ENCODE measurements around the gene MORC2.
A peak's percentile ranks its signal among the peaks of the same experiment; 100 is the strongest.

MORC2 gene

DNA sequence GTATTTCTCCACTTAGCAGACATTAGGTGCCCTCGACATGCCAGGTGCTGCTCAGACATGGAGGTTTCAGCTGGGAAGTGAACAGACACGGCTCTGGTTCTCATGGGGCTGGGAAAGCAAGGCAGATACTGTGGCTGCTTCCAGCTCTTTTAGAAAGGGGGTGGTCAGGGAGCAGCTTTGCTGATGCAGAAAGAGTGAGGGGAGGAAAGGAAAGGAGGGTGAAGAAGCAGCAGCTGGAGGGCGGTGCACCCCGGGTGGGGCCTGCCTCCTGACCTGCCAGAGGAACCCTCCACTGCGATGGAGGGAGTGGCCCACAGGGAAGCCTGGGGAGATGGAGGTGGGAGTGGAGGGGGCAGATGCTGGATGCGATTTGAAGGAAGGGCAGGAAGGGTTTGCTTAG is 76.8 kb downstream of the MORC2 start:
- POLR2A ChIA-PET: no interaction called here
- Histone ChIP-seq H3K36me3 (ENCODE audit: control insufficient read depth in 2 of 2, insufficient read depth in 1 of 2, low read length in 2 of 2) (peaks cover 0 to 59% of the 10 kb centered on the region in 2 experiments; a peak in 2 of 3 replicates), H3K27ac (ENCODE audit: extremely low read depth, low read depth, low read length) (no peak overlapping the region), H3K4me1 (ENCODE audit: control insufficient read depth, insufficient read depth, low read length) (no peaks in the 10 kb centered on the region), H3K9me3 (ENCODE audit: control insufficient read depth, insufficient read depth, low read depth, low read length) (no peaks in the 10 kb centered on the region), H3K4me3 (ENCODE audit: low read depth, low read length) (no peak overlapping the region)
- TF ChIP-seq ZNF211 (tag by site-specific recombination; IDR thresholded peaks at IDR 0.05; ENCODE audit: low read depth) (no peak), SALL2 (tag by site-specific recombination; IDR thresholded peaks at IDR 0.05; ENCODE audit: borderline replicate concordance) (no peak), SCRT1 (tag by site-specific recombination; IDR thresholded peaks at IDR 0.05; ENCODE audit: borderline replicate concordance) (no peak), ZNF335 (tag by site-specific recombination; conservative IDR thresholded peaks at IDR 0.05) (no peak), ZBTB8A (tag by site-specific recombination; IDR thresholded peaks at IDR 0.05) (no peak), KLF1 (tag by site-specific recombination; IDR thresholded peaks at IDR 0.05) (peak; percentile 93)
- TF ChIP-seq, protein P1, sequence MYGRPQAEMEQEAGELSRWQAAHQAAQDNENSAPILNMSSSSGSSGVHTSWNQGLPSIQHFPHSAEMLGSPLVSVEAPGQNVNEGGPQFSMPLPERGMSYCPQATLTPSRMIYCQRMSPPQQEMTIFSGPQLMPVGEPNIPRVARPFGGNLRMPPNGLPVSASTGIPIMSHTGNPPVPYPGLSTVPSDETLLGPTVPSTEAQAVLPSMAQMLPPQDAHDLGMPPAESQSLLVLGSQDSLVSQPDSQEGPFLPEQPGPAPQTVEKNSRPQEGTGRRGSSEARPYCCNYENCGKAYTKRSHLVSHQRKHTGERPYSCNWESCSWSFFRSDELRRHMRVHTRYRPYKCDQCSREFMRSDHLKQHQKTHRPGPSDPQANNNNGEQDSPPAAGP (tag by site-specific recombination; IDR thresholded peaks at IDR 0.05): peak; percentile 47; the same call in 1 of the 2 replicates
- TF ChIP-seq, protein P2, sequence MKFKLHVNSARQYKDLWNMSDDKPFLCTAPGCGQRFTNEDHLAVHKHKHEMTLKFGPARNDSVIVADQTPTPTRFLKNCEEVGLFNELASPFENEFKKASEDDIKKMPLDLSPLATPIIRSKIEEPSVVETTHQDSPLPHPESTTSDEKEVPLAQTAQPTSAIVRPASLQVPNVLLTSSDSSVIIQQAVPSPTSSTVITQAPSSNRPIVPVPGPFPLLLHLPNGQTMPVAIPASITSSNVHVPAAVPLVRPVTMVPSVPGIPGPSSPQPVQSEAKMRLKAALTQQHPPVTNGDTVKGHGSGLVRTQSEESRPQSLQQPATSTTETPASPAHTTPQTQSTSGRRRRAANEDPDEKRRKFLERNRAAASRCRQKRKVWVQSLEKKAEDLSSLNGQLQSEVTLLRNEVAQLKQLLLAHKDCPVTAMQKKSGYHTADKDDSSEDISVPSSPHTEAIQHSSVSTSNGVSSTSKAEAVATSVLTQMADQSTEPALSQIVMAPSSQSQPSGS (tag by site-specific recombination; IDR thresholded peaks at IDR 0.05; ENCODE audit: low read depth): no peak
- TF ChIP-seq, protein P3, sequence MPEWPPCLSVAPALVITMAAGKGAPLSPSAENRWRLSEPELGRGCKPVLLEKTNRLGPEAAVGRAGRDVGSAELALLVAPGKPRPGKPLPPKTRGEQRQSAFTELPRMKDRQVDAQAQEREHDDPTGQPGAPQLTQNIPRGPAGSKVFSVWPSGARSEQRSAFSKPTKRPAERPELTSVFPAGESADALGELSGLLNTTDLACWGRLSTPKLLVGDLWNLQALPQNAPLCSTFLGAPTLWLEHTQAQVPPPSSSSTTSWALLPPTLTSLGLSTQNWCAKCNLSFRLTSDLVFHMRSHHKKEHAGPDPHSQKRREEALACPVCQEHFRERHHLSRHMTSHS (tag by site-specific recombination; IDR thresholded peaks at IDR 0.05): no peak
- CTCF ChIA-PET: interaction anchor here (0.6 to 3.3 kb wide), 3 partner anchors 16 to 129 kb away, joined by 3 to 48 read pairs (median 5); no protein-coding TSS in a partner anchor

DNA sequence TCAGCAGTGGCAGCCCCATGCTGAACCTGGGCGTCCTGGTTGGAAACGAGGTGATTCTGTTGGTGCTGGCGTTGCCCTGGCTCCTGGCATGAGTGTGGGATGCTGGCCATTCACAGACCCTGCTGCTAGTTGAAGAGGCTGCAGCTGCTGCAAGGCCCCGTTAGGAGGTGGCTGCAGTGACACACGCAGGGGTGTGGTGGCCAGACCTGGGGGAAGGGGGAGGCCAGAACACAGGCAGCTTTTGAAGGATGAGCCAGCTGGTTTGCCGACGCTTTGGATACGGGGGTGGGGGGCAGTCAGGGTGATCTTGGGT is 77.2 kb downstream of the MORC2 start:
- ChIA-PET POLR2A (no interaction called here), CTCF (interaction anchor here (0.5 to 3.3 kb wide), 10 partner anchors 10 to 261 kb away, joined by 3 to 48 read pairs (median 5); no protein-coding TSS in a partner anchor)
- no peak for TF ChIP-seq ZNF433 (tag by site-specific recombination; IDR thresholded peaks at IDR 0.05; ENCODE audit: low read depth)
- TF ChIP-seq ZNF555 (tag by site-specific recombination; conservative IDR thresholded peaks at IDR 0.05): no peak
- no peak for TF ChIP-seq SCRT2 (tag by site-specific recombination; IDR thresholded peaks at IDR 0.05)
- TF ChIP-seq ZBTB48 (tag by site-specific recombination; IDR thresholded peaks at IDR 0.05): no peak
- no peak for TF ChIP-seq ZNF549 (tag by site-specific recombination; IDR thresholded peaks at IDR 0.05)
- TF ChIP-seq, protein P4, sequence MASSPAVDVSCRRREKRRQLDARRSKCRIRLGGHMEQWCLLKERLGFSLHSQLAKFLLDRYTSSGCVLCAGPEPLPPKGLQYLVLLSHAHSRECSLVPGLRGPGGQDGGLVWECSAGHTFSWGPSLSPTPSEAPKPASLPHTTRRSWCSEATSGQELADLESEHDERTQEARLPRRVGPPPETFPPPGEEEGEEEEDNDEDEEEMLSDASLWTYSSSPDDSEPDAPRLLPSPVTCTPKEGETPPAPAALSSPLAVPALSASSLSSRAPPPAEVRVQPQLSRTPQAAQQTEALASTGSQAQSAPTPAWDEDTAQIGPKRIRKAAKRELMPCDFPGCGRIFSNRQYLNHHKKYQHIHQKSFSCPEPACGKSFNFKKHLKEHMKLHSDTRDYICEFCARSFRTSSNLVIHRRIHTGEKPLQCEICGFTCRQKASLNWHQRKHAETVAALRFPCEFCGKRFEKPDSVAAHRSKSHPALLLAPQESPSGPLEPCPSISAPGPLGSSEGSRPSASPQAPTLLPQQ (tag by site-specific recombination; IDR thresholded peaks at IDR 0.05): no peak
- no peak for TF ChIP-seq ZNF529 (tag by site-specific recombination; IDR thresholded peaks at IDR 0.05; ENCODE audit: insufficient replicate concordance)
- no peak for TF ChIP-seq ZNF791 (tag by site-specific recombination; IDR thresholded peaks at IDR 0.05)
- TF ChIP-seq ZSCAN30 (tag by site-specific recombination; IDR thresholded peaks at IDR 0.05): no peak
- TF ChIP-seq KLF7 (tag by site-specific recombination; IDR thresholded peaks at IDR 0.05; ENCODE audit: borderline replicate concordance): no peak
- Histone ChIP-seq H3K27ac (ENCODE audit: extremely low read depth, low read depth, low read length) (no peak overlapping the region), H3K9me3 (ENCODE audit: control insufficient read depth, insufficient read depth, low read depth, low read length) (no peaks in the 10 kb centered on the region), H3K4me3 (ENCODE audit: low read depth, low read length) (no peak overlapping the region), H3K36me3 (ENCODE audit: control insufficient read depth in 2 of 2, insufficient read depth in 1 of 2, low read length in 2 of 2) (peaks cover 0 to 59% of the 10 kb centered on the region in 2 experiments; a peak in 2 of 3 replicates), H3K4me1 (ENCODE audit: control insufficient read depth, insufficient read depth, low read length) (no peaks in the 10 kb centered on the region)
